HepG2 (cell line): ENCODE measurements around the gene MDP1. TPM values are rescaled to one million over a fixed set of nuclear protein-coding genes. Genes with fewer than 3 reads are reported as not detected.

Source experiments
- ATAC-seq: fragments of 200-7000 bp; cut with Tn5 transposase; 3 replicates; pipeline ENCODE4 v1.9.1; 2020; ENCODE audit warnings: mild to moderate bottlenecking, moderate library complexity
- BruUV-seq: library from RNA; stranded (reverse); fragments of 400-500 nt; replicated peaks from 2 replicates; lab custom pipeline; 2021; lab: Mats Ljungman, UMichigan
- CTCF ChIA-PET: fragments of 300-600 bp; formaldehyde crosslinking; extraction: SDS; loops from one replicate; lab custom pipeline; 2021; ENCODE audit warnings: low total read pairs, inconsistent platforms, low intra/inter-chr PET ratio; lab: Yijun Ruan, JAX
- POLR2A ChIA-PET: fragments of 350-600 bp; sonication (Branson Sonifier 250); formaldehyde crosslinking; loops from one replicate; lab custom pipeline; 2020; ENCODE audit warnings: antibody characterized with exemption, inconsistent platforms; lab: Yijun Ruan, JAX
- DNase-seq: peaks from one replicate; pipeline ENCODE4 v3.0.0-alpha.2; 2015; ENCODE audit warnings: low spot score
- FAIRE-seq: peaks from 3 replicates; lab custom pipeline; 2011; peaks lifted over from hg19 to GRCh38; lab: Jason Lieb, UNC
- H2AFZ ChIP-seq: one replicate; pipeline ENCODE4 v1.6.1; 2011; ENCODE audit warnings: low read length, inconsistent platforms
- H3K27ac ChIP-seq: fragments of 300-600 bp; 3 replicates; pipeline ENCODE4 v1.8.0; 2011; ENCODE audit warnings: mixed run types, mild to moderate bottlenecking, mixed read lengths, low read length, inconsistent platforms; ENCODE audit not compliant: insufficient read depth; ENCODE audit errors: extremely low read length
- H3K27me3 ChIP-seq, 2 experiments: fragments of 200-600 bp in 1 of 2; 2 replicates in 1 of 2; 3 replicates in 1 of 2; pipeline versions ENCODE4 v1.6.0 to v1.8.0; 2011; ENCODE audit warnings: low read length in 2 of 2, mild to moderate bottlenecking in 2 of 2, moderate library complexity in 2 of 2, inconsistent platforms in 1 of 2; ENCODE audit not compliant: insufficient read depth in 2 of 2, control insufficient read depth in 1 of 2
- H3K36me3 ChIP-seq, 2 experiments: fragments of 200-600 bp in 1 of 2; replicated peaks in 1 of 2; 2 replicates in 1 of 2; 3 replicates in 1 of 2; pipeline versions ENCODE4 v1.5.1 to v1.8.0; 2011; ENCODE audit warnings: low read length in 2 of 2, inconsistent platforms in 1 of 2; ENCODE audit not compliant: insufficient read depth in 2 of 2, control insufficient read depth in 1 of 2
- H3K4me1 ChIP-seq: 2 replicates; pipeline ENCODE4 v1.5.1; 2012; ENCODE audit warnings: low read length, inconsistent platforms; ENCODE audit not compliant: insufficient read depth
- H3K4me2 ChIP-seq: 2 replicates; pipeline ENCODE4 v1.6.0; 2011; ENCODE audit warnings: low read depth, low read length, inconsistent platforms
- H3K4me3 ChIP-seq, 3 experiments: fragments of 200-600 bp in 1 of 3; sonication (generic), shearing (Covaris generic) in 1 of 3; replicated peaks in 1 of 3; 2 replicates each; pipeline ENCODE4 v1.5.1; 2011 to 2016; ENCODE audit warnings: low read length in 3 of 3, inconsistent platforms in 2 of 3, low read depth in 2 of 3, mild to moderate bottlenecking in 2 of 3, control low read depth in 1 of 3, mixed read lengths in 1 of 3; ENCODE audit not compliant: insufficient read depth in 1 of 3
- H3K79me2 ChIP-seq: one replicate; pipeline ENCODE4 v1.6.1; 2011; ENCODE audit warnings: low read length, inconsistent platforms; ENCODE audit not compliant: insufficient read depth
- H3K9ac ChIP-seq: 2 replicates; pipeline ENCODE4 v1.6.0; 2011; ENCODE audit warnings: mild to moderate bottlenecking, low read depth, low read length, inconsistent platforms; ENCODE audit not compliant: insufficient read depth
- H3K9me3 ChIP-seq: 2 replicates; pipeline ENCODE4 v1.5.1; 2012; ENCODE audit warnings: mild to moderate bottlenecking, low read length
- H4K20me1 ChIP-seq: 2 replicates; pipeline ENCODE4 v1.6.0; 2011; ENCODE audit warnings: inconsistent platforms, mild to moderate bottlenecking, low read length, moderate library complexity; ENCODE audit not compliant: insufficient read depth
- HMGA1 ChIP-seq: sonication (generic); formaldehyde crosslinking; conservative IDR thresholded peaks from 2 replicates; pipeline ENCODE4 v1.4.0; 2020; ENCODE audit warnings: missing genetic modification reagents
- KLF13 ChIP-seq: sonication (generic); formaldehyde crosslinking; IDR thresholded peaks from 2 replicates; pipeline ENCODE4 v1.4.0; 2020; ENCODE audit warnings: mild to moderate bottlenecking, missing genetic modification reagents
- MTA1 ChIP-seq: sonication (generic); formaldehyde crosslinking; IDR thresholded peaks from 2 replicates; pipeline ENCODE4 v1.4.0; 2020; ENCODE audit warnings: missing genetic modification reagents, mild to moderate bottlenecking, borderline replicate concordance
- ZNF225 ChIP-seq: sonication (generic); formaldehyde crosslinking; IDR thresholded peaks from 2 replicates; pipeline ENCODE4 v1.4.0; 2020; ENCODE audit warnings: mild to moderate bottlenecking, missing genetic modification reagents
- ZNF230 ChIP-seq: sonication (generic); formaldehyde crosslinking; IDR thresholded peaks from 2 replicates; pipeline ENCODE4 v1.4.0; 2020; ENCODE audit warnings: mild to moderate bottlenecking, missing genetic modification reagents
- ZNF274 ChIP-seq: sonication (generic); formaldehyde crosslinking; IDR thresholded peaks from 2 replicates; pipeline ENCODE4 v1.5.1; 2020; ENCODE audit warnings: mild to moderate bottlenecking, missing genetic modification reagents
- WGBS: methylation state at CpG from one replicate; pipeline ENCODE4 v1.1.6; 2017; ENCODE audit warnings: low lambda C conversion rate; 5-methylcytosine and 5-hydroxymethylcytosine counted together
- in situ Hi-C: cut with HindIII; loops from 2 replicates; pipeline ENCODE4 v1.10.0; 2017; ENCODE audit warnings: low pct_unique_long_range_greater_than_20kb; ENCODE audit not compliant: extremely low pct_ligation_motif_present
- intact Hi-C: fragments of 100-400 bp; cut with micrococcal nuclease; formaldehyde crosslinking; loops from one replicate; pipeline ENCODE4 v1.10.0; 2022; ENCODE audit not compliant: unreplicated experiment
- polyA plus RNA-seq, 8 experiments: library from polyadenylated mRNA; depleted of rRNA in 3 of 8; stranded (reverse) in 7 of 8; unstranded in 1 of 8; fragments of >200 nt; fragmentation: Illumina TruSeq in 4 of 8; extraction: Trizol in 4 of 8; gene quantifications; 2 replicates each; pipeline versions ENCODE4 v1.2.1 to v1.2.3, GENCODE V29; 2011 to 2016; ENCODE audit warnings: low read depth in 4 of 8, missing spikeins in 1 of 8, mixed read lengths in 1 of 8; ENCODE audit not compliant: insufficient read depth in 1 of 8
- total RNA-seq, 5 experiments: library from RNA; depleted of rRNA; stranded (reverse); fragments of >200 nt; fragmentation: Illumina TruSeq; extraction: Trizol; gene quantifications; 2 replicates each; pipeline ENCODE4 v1.2.3, GENCODE V29; 2016; ENCODE audit warnings: low read depth in 1 of 5

Gene MDP1
- total and polyA plus RNA-seq, 2 of the 13 experiments (the other 11 are each of a cell fraction or from before 2014, with no cell fraction given), result 44.1 to 48.7 TPM

DNA sequence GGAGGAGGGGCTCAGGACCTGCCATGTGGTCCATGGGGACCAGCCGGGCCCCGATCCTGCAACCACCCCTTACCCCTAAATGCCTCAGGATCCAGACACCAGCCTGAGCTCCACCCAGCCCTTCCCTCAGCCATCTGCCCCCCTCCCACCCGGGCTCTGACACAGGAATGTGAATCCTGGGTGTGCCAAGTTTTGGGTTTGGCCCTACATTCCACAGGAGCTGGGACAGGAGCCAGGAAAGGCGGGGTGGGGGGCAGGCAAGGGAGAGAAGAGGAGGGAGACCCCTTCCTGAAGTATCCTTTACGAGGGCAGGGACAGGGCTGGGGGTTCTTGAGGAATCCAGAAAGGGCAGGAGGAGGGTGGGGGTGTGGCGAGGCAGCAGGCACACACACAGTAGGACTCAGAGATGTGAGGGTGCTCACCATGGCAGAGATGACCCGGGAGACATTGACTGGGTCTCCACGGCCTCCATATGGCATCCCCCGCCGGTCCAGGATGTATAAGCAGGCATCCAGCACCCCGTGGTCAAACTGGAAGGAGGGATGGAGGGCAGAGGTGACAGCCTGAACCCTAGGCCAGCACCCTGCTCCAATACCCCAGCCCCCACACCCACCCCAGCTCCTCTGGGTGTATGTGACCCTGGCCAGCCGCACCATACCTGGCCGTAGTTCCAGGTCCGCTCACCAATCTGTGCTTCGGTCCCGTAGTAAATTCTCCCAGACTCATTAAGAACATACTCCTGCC lies 43.6 kb upstream of the MDP1 start:
- ATAC-seq (no peak), FAIRE-seq (peak; percentile 28), DNase-seq (no peak)
- Histone ChIP-seq H3K27ac (no peak overlapping the region), H3K9me3 (no peaks in the 10 kb centered on the region), H3K9ac (no peak overlapping the region), H3K4me3 (no peak overlapping the region), H4K20me1 (no peaks in the 10 kb centered on the region), H3K36me3 (peaks cover 0 to 1% of the 10 kb centered on the region in 2 experiments; a peak in 1 of 5 replicates), H3K4me1 (peaks cover 33% of the 10 kb centered on the region), H2AFZ (no peak overlapping the region), H3K4me2 (no peak overlapping the region), H3K79me2 (no peaks in the 10 kb centered on the region), H3K27me3 (no peaks in the 10 kb centered on the region)
- WGBS, result 90% methylated on average over 16 of the region's 16 CpGs
- in situ Hi-C loops, result no loop called here
- intact Hi-C loops, result no loop called here
- CTCF ChIA-PET, result no interaction called here
- POLR2A ChIA-PET, result interaction anchor here (0.9 to 13.2 kb wide), 2 partner anchors 10 to 170 kb away, joined by 3 to 254 read pairs; partner anchors contain the start of genes CBLN3, KHNYN and RABGGTA
- BruUV-seq, result no TSS peak
- TF ChIP-seq ZNF230 (0 out of 2 replicates have a peak, but pooled peaks have one; percentile 2), ZNF225 (CRISPR knock-in tag) (0 out of 2 replicates have a peak, but pooled peaks have one; percentile 34), MTA1 (CRISPR knock-in tag) (0 out of 2 replicates have a peak, but pooled peaks have one; percentile 8), ZNF274 (CRISPR knock-in tag) (no peak), KLF13 (CRISPR knock-in tag) (0 out of 2 replicates have a peak, but pooled peaks have one; percentile 49), HMGA1 (CRISPR knock-in tag) (no peak)
